SK-N-SH (cell line): Measurements from ENCODE around the gene LRRN4. TPM values are rescaled to one million over a fixed set of nuclear protein-coding genes. Genes with fewer than 3 reads are reported as not detected.

Experiments used
- CTCF ChIA-PET: fragments of 300-600, 350-600 bp; formaldehyde crosslinking; extraction: SDS; loops from one replicate; lab custom pipeline; 2021; lab: Yijun Ruan, JAX
- POLR2A ChIA-PET: fragments of 350-600 bp; sonication (Branson Sonifier 250); formaldehyde crosslinking; extraction: SDS; loops from one replicate; lab custom pipeline; 2020; ENCODE audit warnings: antibody characterized with exemption, inconsistent platforms; lab: Yijun Ruan, JAX
- DNase-seq: peaks from one replicate; pipeline ENCODE4 v3.0.0; 2012
- H2AFZ ChIP-seq: fragments of 200-600 bp; sonication (generic); 2 replicates; pipeline ENCODE4 v1.8.1; 2016; ENCODE audit warnings: antibody characterized with exemption, mild to moderate bottlenecking, low read depth
- H3F3A ChIP-seq: fragments of 200-600 bp; sonication (generic); replicated peaks from 2 replicates; pipeline ENCODE3; 2016; ENCODE audit warnings: antibody characterized with exemption, mild to moderate bottlenecking; ENCODE audit not compliant: insufficient read depth
- H3K27ac ChIP-seq, 2 experiments: fragments of 200-500 bp in 1 of 2; fragments of 200-600 bp in 1 of 2; sonication (Bioruptor generic) in 1 of 2; sonication (generic), shearing (Covaris generic) in 1 of 2; 2 replicates each; pipeline versions ENCODE4 v1.5.1 to v1.6.1; 2014 to 2016; ENCODE audit warnings: low read depth in 2 of 2, inconsistent platforms in 1 of 2, low read length in 1 of 2, mild to moderate bottlenecking in 1 of 2, mixed read lengths in 1 of 2
- H3K27me3 ChIP-seq: fragments of 200-600 bp; sonication (generic), shearing (Covaris generic); 2 replicates; pipeline ENCODE4 v1.6.1; 2016; ENCODE audit warnings: mixed run types; ENCODE audit not compliant: insufficient read depth
- H3K36me3 ChIP-seq, 2 experiments: fragments of 200-500 bp in 1 of 2; fragments of 200-600 bp in 1 of 2; sonication (Bioruptor generic) in 1 of 2; sonication (generic) in 1 of 2; replicated peaks in 1 of 2; 2 replicates each; pipeline versions ENCODE3 to v1.5.1; 2014 to 2016; ENCODE audit warnings: low read length in 1 of 2, mild to moderate bottlenecking in 1 of 2; ENCODE audit not compliant: insufficient read depth in 2 of 2, control insufficient read depth in 1 of 2
- H3K4me1 ChIP-seq, 2 experiments: fragments of 200-500 bp in 1 of 2; fragments of 200-600 bp in 1 of 2; sonication (Bioruptor generic) in 1 of 2; sonication (generic), shearing (Covaris generic) in 1 of 2; 2 replicates each; pipeline versions ENCODE4 v1.5.1 to v1.6.1; 2014 to 2016; ENCODE audit warnings: low read depth in 1 of 2, low read length in 1 of 2, mixed run types in 1 of 2; ENCODE audit not compliant: insufficient read depth in 2 of 2, control insufficient read depth in 1 of 2
- H3K4me2 ChIP-seq: fragments of 200-600 bp; sonication (generic), shearing (Covaris generic); 2 replicates; pipeline ENCODE4 v1.6.1; 2017; ENCODE audit warnings: mixed run types
- H3K4me3 ChIP-seq, 2 experiments: fragments of 200-500 bp in 1 of 2; fragments of 200-600 bp in 1 of 2; sonication (Bioruptor generic) in 1 of 2; sonication (generic), shearing (Covaris generic) in 1 of 2; 2 replicates each; pipeline versions ENCODE4 v1.5.1 to v1.8.1; 2014 to 2016; ENCODE audit warnings: low read depth in 2 of 2, inconsistent platforms in 1 of 2, low read length in 1 of 2, mild to moderate bottlenecking in 1 of 2, mixed read lengths in 1 of 2, moderate library complexity in 1 of 2
- H3K79me2 ChIP-seq: fragments of 200-600 bp; sonication (generic); 2 replicates; pipeline ENCODE4 v1.8.1; 2017; ENCODE audit warnings: mild to moderate bottlenecking; ENCODE audit not compliant: insufficient read depth
- H3K9ac ChIP-seq: fragments of 200-600 bp; sonication (generic); 2 replicates; pipeline ENCODE4 v1.6.1; 2017; ENCODE audit warnings: mixed run types
- H3K9me2 ChIP-seq: fragments of 200-600 bp; sonication (generic); 2 replicates; pipeline ENCODE4 v1.6.1; 2017; ENCODE audit warnings: mixed run types
- H3K9me3 ChIP-seq: fragments of 200-600 bp; sonication (generic); 2 replicates; pipeline ENCODE4 v1.6.1; 2017; ENCODE audit warnings: mixed run types, mild to moderate bottlenecking, moderate library complexity
- H4K20me1 ChIP-seq: fragments of 200-600 bp; sonication (generic); 2 replicates; pipeline ENCODE4 v1.6.1; 2017; ENCODE audit warnings: mild to moderate bottlenecking, mixed run types; ENCODE audit not compliant: insufficient read depth
- CHD2 ChIP-seq: fragments of 150-350 bp; IDR thresholded peaks from 2 replicates; pipeline ENCODE4 v1.6.1; 2018; ENCODE audit warnings: low read length; ENCODE audit not compliant: partially characterized antibody
- CTCF ChIP-seq: fragments of 200-600 bp; sonication (generic); IDR thresholded peaks from 2 replicates; pipeline ENCODE4 v1.6.1; 2017; ENCODE audit warnings: antibody characterized with exemption, mild to moderate bottlenecking, moderate library complexity
- ELF1 ChIP-seq: IDR thresholded peaks from 2 replicates; pipeline ENCODE4 v1.4.0; 2012
- EP300 ChIP-seq, 2 experiments: IDR thresholded peaks; 2 replicates each; pipeline versions ENCODE4 v1.4.0 to v1.6.1; 2012; ENCODE audit warnings: borderline replicate concordance in 1 of 2, low read depth in 1 of 2, low read length in 1 of 2
- EZH2phosphoT487 ChIP-seq: fragments of 200-600 bp; sonication (generic); IDR thresholded peaks from 2 replicates; pipeline ENCODE4 v1.6.1; 2017; ENCODE audit warnings: low read depth, mixed run types, mild to moderate bottlenecking, antibody characterized with exemption, moderate library complexity, borderline replicate concordance
- GATA2 ChIP-seq: sonication (generic); formaldehyde crosslinking; IDR thresholded peaks from 2 replicates; pipeline ENCODE4 v1.5.0; 2020; ENCODE audit warnings: mild to moderate bottlenecking, missing genetic modification reagents
- IRF3 ChIP-seq: fragments of 150-350 bp; IDR thresholded peaks from 2 replicates; pipeline ENCODE4 v1.6.1; 2016; ENCODE audit warnings: mild to moderate bottlenecking, low read depth, low read length
- JUND ChIP-seq: IDR thresholded peaks from 2 replicates; pipeline ENCODE4 v1.4.0; 2012
- MAX ChIP-seq: IDR thresholded peaks from 2 replicates; pipeline ENCODE4 v1.4.0; 2012; ENCODE audit warnings: low read depth
- MXI1 ChIP-seq: IDR thresholded peaks from 2 replicates; pipeline ENCODE4 v1.6.1; 2012; ENCODE audit warnings: mild to moderate bottlenecking, low read depth, low read length, improper control_type of control experiment
- RCOR1 ChIP-seq: fragments of 150-350 bp; IDR thresholded peaks from 2 replicates; pipeline ENCODE4 v1.6.1; 2017; ENCODE audit warnings: antibody characterized with exemption, low read length
- RFX5 ChIP-seq: IDR thresholded peaks from 2 replicates; pipeline ENCODE4 v1.6.1; 2012; ENCODE audit warnings: mild to moderate bottlenecking, improper control_type of control experiment, low read length
- RXRA ChIP-seq: IDR thresholded peaks from 2 replicates; pipeline ENCODE4 v1.4.0; 2012; ENCODE audit warnings: low read depth, mild to moderate bottlenecking, borderline replicate concordance
- SIN3A ChIP-seq: IDR thresholded peaks from 2 replicates; pipeline ENCODE4 v1.6.1; 2012; ENCODE audit warnings: low read depth, mild to moderate bottlenecking, low read length, moderate library complexity, borderline replicate concordance
- TAF1 ChIP-seq: IDR thresholded peaks from 2 replicates; pipeline ENCODE4 v1.6.1; 2012; ENCODE audit warnings: low read depth, mild to moderate bottlenecking, low read length, moderate library complexity, borderline replicate concordance
- USF1 ChIP-seq: IDR thresholded peaks from 2 replicates; pipeline ENCODE4 v1.4.0; 2012; ENCODE audit warnings: low read depth, borderline replicate concordance
- USF2 ChIP-seq: fragments of 150-350 bp; IDR thresholded peaks from 2 replicates; pipeline ENCODE4 v1.6.1; 2017; ENCODE audit warnings: antibody characterized with exemption, low read length, low read depth, borderline replicate concordance
- ZBTB33 ChIP-seq: IDR thresholded peaks from 2 replicates; pipeline ENCODE4 v1.4.0; 2012; ENCODE audit warnings: low read depth, borderline replicate concordance
- WGBS: methylation state at CpG from one replicate; pipeline ENCODE4 v1.1.6; 2017; ENCODE audit warnings: low lambda C conversion rate; 5-methylcytosine and 5-hydroxymethylcytosine counted together
- polyA plus RNA-seq, 3 experiments: library from polyadenylated mRNA; depleted of rRNA; stranded (reverse); fragments of >200 nt; gene quantifications; 2 replicates each; pipeline ENCODE4 v1.2.3, GENCODE V29; 2012

The LRRN4 gene
- polyA plus RNA-seq, 1 of the 3 experiments (the other 2 are of a cell fraction) = 0.05 TPM

- TF ChIP-seq CHD2 = no peak
- TF ChIP-seq RCOR1 = no peak
- no peak for TF ChIP-seq SIN3A
- H3K27me3 ChIP-seq = no peaks in the 10 kb centered on the region
- ChIA-PET CTCF (interaction anchor here (0.6 to 1.2 kb wide), 3 partner anchors 316 to 542 kb away, joined by 3 to 4 read pairs (median 3); no protein-coding TSS in a partner anchor), POLR2A (no interaction called here)
- no peaks in the 10 kb centered on the region for H3K79me2 ChIP-seq
- no peak overlapping the region for H3K9ac ChIP-seq
- 56% methylated on average over 6 of the region's 6 CpGs for WGBS
- no peaks in the 10 kb centered on the region for H4K20me1 ChIP-seq
- H3K9me3 ChIP-seq = no peaks in the 10 kb centered on the region
- H3K27ac ChIP-seq = no peak overlapping the region
- no peak overlapping the region for H2AFZ ChIP-seq
- H3K4me2 ChIP-seq = no peak overlapping the region
- H3K4me3 ChIP-seq = no peak overlapping the region
- H3F3A ChIP-seq = no peaks in the 10 kb centered on the region
- H3K4me1 ChIP-seq = peaks cover 0 to 5% of the 10 kb centered on the region in 2 experiments; a peak in 1 of 4 replicates
- no peaks in the 10 kb centered on the region for H3K9me2 ChIP-seq
- DNase-seq = no peak
- H3K36me3 ChIP-seq = no peaks in the 10 kb centered on the region
These were observed 17.2 kb upstream of the LRRN4 start for GRCh38 chr20:6070829-6071695.

- Histone ChIP-seq H4K20me1 (no peaks in the 10 kb centered on the region), H3K79me2 (no peaks in the 10 kb centered on the region), H3K9me2 (no peaks in the 10 kb centered on the region), H3F3A (no peaks in the 10 kb centered on the region), H3K27me3 (no peaks in the 10 kb centered on the region; the same call in 1 of the 2 replicates), H3K27ac (no peak overlapping the region), H3K4me1 (peaks cover 0 to 2% of the 10 kb centered on the region in 2 experiments; a peak in 1 of 4 replicates), H3K4me2 (no peak overlapping the region), H2AFZ (no peak overlapping the region), H3K9ac (no peak overlapping the region), H3K4me3 (no peak overlapping the region), H3K9me3 (no peaks in the 10 kb centered on the region), H3K36me3 (no peaks in the 10 kb centered on the region)
- POLR2A ChIA-PET = no interaction called here
- CTCF ChIA-PET = interaction anchor here (1.1 to 2.6 kb wide), 3 partner anchors 9 to 541 kb away, joined by 3 to 9 read pairs (median 4); no protein-coding TSS in a partner anchor
- TF ChIP-seq ELF1 = no peak
- TF ChIP-seq CHD2 = no peak
- no peak for TF ChIP-seq RXRA
- no peak for TF ChIP-seq TAF1
- no peak for TF ChIP-seq JUND
- TF ChIP-seq USF1 = no peak
- TF ChIP-seq EP300 (IDR thresholded peaks at IDR 0.05; ENCODE audit: borderline replicate concordance in 1 of 2, low read depth in 1 of 2, low read length in 1 of 2) = no peak
- TF ChIP-seq GATA2 = no peak
- no peak for TF ChIP-seq CTCF
- TF ChIP-seq RCOR1 = no peak
- TF ChIP-seq EZH2phosphoT487 = no peak
- no peak for TF ChIP-seq IRF3
- TF ChIP-seq MAX = no peak
- no peak for TF ChIP-seq MXI1
- TF ChIP-seq RFX5 = no peak
- no peak for TF ChIP-seq USF2
- TF ChIP-seq ZBTB33 = no peak
- DNase-seq = no peak
- WGBS = 64% methylated on average over 2 of the region's 2 CpGs
These were observed 15.8 kb upstream of the LRRN4 start for GRCh38 chr20:6069669-6070068.
